ENCODE results near the gene TENT5C.

TENT5C gene

GRCh38 chr1:117613969-117614729, 8.3 kb downstream of the TENT5C start:
- DNase-seq: no peak

GRCh38 chr1:117615474-117615873, 9.6 kb downstream of the TENT5C start:
- DNase-seq: no peak

- no peak for DNase-seq
These were observed 10.5 kb downstream of the TENT5C start for GRCh38 chr1:117616356-117616755.

- DNase-seq: no peak
These were observed 11.1 kb downstream of the TENT5C start for GRCh38 chr1:117616967-117617366.

- no peak for DNase-seq
These were observed 12.7 kb downstream of the TENT5C start for GRCh38 chr1:117618450-117619122.

- DNase-seq: no peak
These were observed 14.6 kb downstream of the TENT5C start for GRCh38 chr1:117620440-117620839.

GRCh38 chr1:117621316-117621715, 15.5 kb downstream of the TENT5C start:
- DNase-seq: no peak

GRCh38 chr1:117622726-117623125, 16.9 kb downstream of the TENT5C start:
- DNase-seq: no peak

- DNase-seq: no peak
These were observed 17.3 kb downstream of the TENT5C start for GRCh38 chr1:117623141-117623540.

GRCh38 chr1:117623698-117624097, 17.9 kb downstream of the TENT5C start:
- DNase-seq: no peak

GRCh38 chr1:117627546-117628130, 21.8 kb downstream of the TENT5C start:
- no peak for DNase-seq

- DNase-seq: no peak
These were observed 22.5 kb downstream of the TENT5C start for GRCh38 chr1:117628343-117628742.

GRCh38 chr1:117629625-117630422, 24.0 kb downstream of the TENT5C start:
- no peak for DNase-seq

GRCh38 chr1:117630423-117630998, 24.7 kb downstream of the TENT5C start:
- no peak for DNase-seq

- no peak for DNase-seq
These were observed 25.7 kb downstream of the TENT5C start for GRCh38 chr1:117631359-117632160.

GRCh38 chr1:117632269-117633067, 26.6 kb downstream of the TENT5C start:
- DNase-seq: no peak

GRCh38 chr1:117633068-117633345, 27.2 kb downstream of the TENT5C start:
- no peak for DNase-seq

- no peak for DNase-seq
These were observed 27.6 kb downstream of the TENT5C start for GRCh38 chr1:117633423-117633822.

GRCh38 chr1:117633936-117634335, 28.1 kb downstream of the TENT5C start:
- DNase-seq: no peak

GRCh38 chr1:117634631-117635030, 28.8 kb downstream of the TENT5C start:
- DNase-seq: no peak

- no peak for DNase-seq
These were observed 30.0 kb downstream of the TENT5C start for GRCh38 chr1:117635805-117636204.
